Measurements from ENCODE around the gene DHH.
"Not testable (repeated sequence)": the region's sequence is repeated elsewhere in the genome, so short reads cannot be mapped to it uniquely, and the experiment has no call there.

DHH gene

GRCh38 chr12:49068879-49069506 lies 25.6 kb downstream of the DHH start:
- peak; percentile 52 for DNase-seq

GRCh38 chr12:49066120-49066519 lies 28.5 kb downstream of the DHH start:
- DNase-seq = no peak

- DNase-seq = no peak
Measured at GRCh38 chr12:49064767-49065152, 29.8 kb downstream of the DHH start.

- DNase-seq = not testable (repeated sequence)
Measured at GRCh38 chr12:49061916-49062315, 32.7 kb downstream of the DHH start.

GRCh38 chr12:49061157-49061650 lies 33.4 kb downstream of the DHH start:
- no peak for DNase-seq

- DNase-seq = peak; percentile 92
Measured at GRCh38 chr12:49060237-49061156, 34.1 kb downstream of the DHH start, which contains the start of gene KMT2D. KMT2D (minus strand) TSS chr12:49060794; CDS start chr12:49055324, 5,470 bp downstream.

GRCh38 chr12:49059299-49060171 lies 35.1 kb downstream of the DHH start:
- DNase-seq = peak; percentile 44

- no peak for DNase-seq
Measured at GRCh38 chr12:49059045-49059298, 35.6 kb downstream of the DHH start.

- no peak for DNase-seq
Measured at GRCh38 chr12:49058366-49059044, 36.1 kb downstream of the DHH start.

- no peak for DNase-seq
Measured at GRCh38 chr12:49057888-49058287, 36.7 kb downstream of the DHH start.

GRCh38 chr12:49055978-49056754 lies 38.4 kb downstream of the DHH start:
- DNase-seq = no peak

GRCh38 chr12:49055092-49055491 lies 39.5 kb downstream of the DHH start:
- no peak for DNase-seq

- DNase-seq = no peak
Measured at GRCh38 chr12:49054524-49054923, 40.1 kb downstream of the DHH start.

- DNase-seq = no peak
Measured at GRCh38 chr12:49054096-49054495, 40.5 kb downstream of the DHH start.

GRCh38 chr12:49052451-49053208 lies 42.0 kb downstream of the DHH start:
- DNase-seq = no peak

- DNase-seq = no peak
Measured at GRCh38 chr12:49051777-49052438, 42.7 kb downstream of the DHH start.

- DNase-seq = no peak
Measured at GRCh38 chr12:49051373-49051764, 43.2 kb downstream of the DHH start.

GRCh38 chr12:49050507-49051372 lies 43.9 kb downstream of the DHH start:
- DNase-seq = no peak

GRCh38 chr12:49049566-49050224 lies 44.9 kb downstream of the DHH start:
- DNase-seq = no peak
